ENCODE results near the gene MAOB.

The MAOB gene

GRCh38 chrX:43817444-43817843 lies 64.8 kb downstream of the MAOB start:
- Histone ChIP-seq H3K9me3 (ENCODE audit: low read depth, low read length) (no peaks in the 10 kb centered on the region), H3K27ac (no peak overlapping the region), H3K4me3 (no peak overlapping the region), H3K36me3 (ENCODE audit: insufficient read depth, low read length) (no peaks in the 10 kb centered on the region), H3K9ac (ENCODE audit: insufficient read length) (no peak overlapping the region)
- DNase-seq (ENCODE audit: low read depth, low spot score), result no peak
- TF ChIP-seq EZH2 (IDR thresholded peaks at IDR 0.05), result no peak
- TF ChIP-seq POLR2AphosphoS5 (IDR thresholded peaks at IDR 0.05; ENCODE audit: borderline replicate concordance, low read depth, low read length), result no peak
- TF ChIP-seq FOXP2 (optimal IDR thresholded peaks at IDR 0.05; ENCODE audit: control extremely low read depth, extremely low read length, insufficient read depth), result no peak

- Histone ChIP-seq H3K4me3 (no peak overlapping the region), H3K27ac (no peak overlapping the region), H3K36me3 (ENCODE audit: insufficient read depth, low read length) (no peaks in the 10 kb centered on the region), H3K9ac (ENCODE audit: insufficient read length) (no peak overlapping the region), H3K9me3 (ENCODE audit: low read depth, low read length) (no peaks in the 10 kb centered on the region)
- no peak for DNase-seq (ENCODE audit: low read depth, low spot score)
- TF ChIP-seq EZH2 (IDR thresholded peaks at IDR 0.05) (no peak), POLR2AphosphoS5 (IDR thresholded peaks at IDR 0.05; ENCODE audit: borderline replicate concordance, low read depth, low read length) (no peak), FOXP2 (optimal IDR thresholded peaks at IDR 0.05; ENCODE audit: control extremely low read depth, extremely low read length, insufficient read depth) (no peak)
Observed at GRCh38 chrX:43815209-43815608, 67.0 kb downstream of the MAOB start.

GRCh38 chrX:43813898-43814297 lies 68.4 kb downstream of the MAOB start:
- TF ChIP-seq POLR2AphosphoS5 (IDR thresholded peaks at IDR 0.05; ENCODE audit: borderline replicate concordance, low read depth, low read length) (no peak), FOXP2 (optimal IDR thresholded peaks at IDR 0.05; ENCODE audit: control extremely low read depth, extremely low read length, insufficient read depth) (no peak), EZH2 (IDR thresholded peaks at IDR 0.05) (no peak)
- no peak overlapping the region for H3K4me3 ChIP-seq
- no peak overlapping the region for H3K9ac ChIP-seq (ENCODE audit: insufficient read length)
- H3K36me3 ChIP-seq (ENCODE audit: insufficient read depth, low read length), result no peaks in the 10 kb centered on the region
- H3K27ac ChIP-seq, result no peak overlapping the region
- DNase-seq (ENCODE audit: low read depth, low spot score), result no peak
- no peaks in the 10 kb centered on the region for H3K9me3 ChIP-seq (ENCODE audit: low read depth, low read length)

- no peak overlapping the region for H3K4me3 ChIP-seq
- no peak for DNase-seq (ENCODE audit: low read depth, low spot score)
- H3K36me3 ChIP-seq (ENCODE audit: insufficient read depth, low read length), result no peaks in the 10 kb centered on the region
- H3K27ac ChIP-seq, result no peak overlapping the region
- H3K9ac ChIP-seq (ENCODE audit: insufficient read length), result no peak overlapping the region
- H3K9me3 ChIP-seq (ENCODE audit: low read depth, low read length), result no peaks in the 10 kb centered on the region
- TF ChIP-seq EZH2 (IDR thresholded peaks at IDR 0.05) (no peak), FOXP2 (optimal IDR thresholded peaks at IDR 0.05; ENCODE audit: control extremely low read depth, extremely low read length, insufficient read depth) (no peak), POLR2AphosphoS5 (IDR thresholded peaks at IDR 0.05; ENCODE audit: borderline replicate concordance, low read depth, low read length) (no peak)
Observed at GRCh38 chrX:43813319-43813718, 68.9 kb downstream of the MAOB start.

GRCh38 chrX:43809463-43809862 lies 72.8 kb downstream of the MAOB start:
- H3K27ac ChIP-seq, result no peak overlapping the region
- no peak overlapping the region for H3K9ac ChIP-seq (ENCODE audit: insufficient read length)
- H3K9me3 ChIP-seq (ENCODE audit: low read depth, low read length), result no peaks in the 10 kb centered on the region
- no peak overlapping the region for H3K4me3 ChIP-seq
- DNase-seq (ENCODE audit: low read depth, low spot score), result no peak
- H3K36me3 ChIP-seq (ENCODE audit: insufficient read depth, low read length), result no peaks in the 10 kb centered on the region
- TF ChIP-seq EZH2 (IDR thresholded peaks at IDR 0.05), result no peak
- no peak for TF ChIP-seq FOXP2 (optimal IDR thresholded peaks at IDR 0.05; ENCODE audit: control extremely low read depth, extremely low read length, insufficient read depth)
- no peak for TF ChIP-seq POLR2AphosphoS5 (IDR thresholded peaks at IDR 0.05; ENCODE audit: borderline replicate concordance, low read depth, low read length)

- H3K4me3 ChIP-seq, result no peak overlapping the region
- H3K9ac ChIP-seq (ENCODE audit: insufficient read length), result no peak overlapping the region
- H3K36me3 ChIP-seq (ENCODE audit: insufficient read depth, low read length), result no peaks in the 10 kb centered on the region
- H3K27ac ChIP-seq, result no peak overlapping the region
- DNase-seq (ENCODE audit: low read depth, low spot score), result no peak
- TF ChIP-seq POLR2AphosphoS5 (IDR thresholded peaks at IDR 0.05; ENCODE audit: borderline replicate concordance, low read depth, low read length) (no peak), EZH2 (IDR thresholded peaks at IDR 0.05) (no peak), FOXP2 (optimal IDR thresholded peaks at IDR 0.05; ENCODE audit: control extremely low read depth, extremely low read length, insufficient read depth) (no peak)
- no peaks in the 10 kb centered on the region for H3K9me3 ChIP-seq (ENCODE audit: low read depth, low read length)
Observed at GRCh38 chrX:43808231-43808630, 74.0 kb downstream of the MAOB start.

- Histone ChIP-seq H3K9ac (ENCODE audit: insufficient read length) (no peak overlapping the region), H3K9me3 (ENCODE audit: low read depth, low read length) (no peaks in the 10 kb centered on the region), H3K36me3 (ENCODE audit: insufficient read depth, low read length) (no peaks in the 10 kb centered on the region), H3K27ac (no peak overlapping the region), H3K4me3 (no peak overlapping the region)
- TF ChIP-seq EZH2 (IDR thresholded peaks at IDR 0.05) (no peak), FOXP2 (optimal IDR thresholded peaks at IDR 0.05; ENCODE audit: control extremely low read depth, extremely low read length, insufficient read depth) (no peak), POLR2AphosphoS5 (IDR thresholded peaks at IDR 0.05; ENCODE audit: borderline replicate concordance, low read depth, low read length) (no peak)
- DNase-seq (ENCODE audit: low read depth, low spot score), result no peak
Observed at GRCh38 chrX:43805579-43805978, 76.7 kb downstream of the MAOB start.

GRCh38 chrX:43804021-43804420 lies 78.2 kb downstream of the MAOB start:
- DNase-seq (ENCODE audit: low read depth, low spot score), result no peak
- TF ChIP-seq POLR2AphosphoS5 (IDR thresholded peaks at IDR 0.05; ENCODE audit: borderline replicate concordance, low read depth, low read length) (no peak), FOXP2 (optimal IDR thresholded peaks at IDR 0.05; ENCODE audit: control extremely low read depth, extremely low read length, insufficient read depth) (no peak), EZH2 (IDR thresholded peaks at IDR 0.05) (no peak)
- Histone ChIP-seq H3K36me3 (ENCODE audit: insufficient read depth, low read length) (no peaks in the 10 kb centered on the region), H3K27ac (no peak overlapping the region), H3K9me3 (ENCODE audit: low read depth, low read length) (no peaks in the 10 kb centered on the region), H3K4me3 (no peak overlapping the region), H3K9ac (ENCODE audit: insufficient read length) (no peak overlapping the region)

- Histone ChIP-seq H3K4me3 (no peak overlapping the region), H3K27ac (no peak overlapping the region), H3K36me3 (ENCODE audit: insufficient read depth, low read length) (no peaks in the 10 kb centered on the region), H3K9me3 (ENCODE audit: low read depth, low read length) (no peaks in the 10 kb centered on the region), H3K9ac (ENCODE audit: insufficient read length) (no peak overlapping the region)
- TF ChIP-seq FOXP2 (optimal IDR thresholded peaks at IDR 0.05; ENCODE audit: control extremely low read depth, extremely low read length, insufficient read depth), result no peak
- TF ChIP-seq EZH2 (IDR thresholded peaks at IDR 0.05), result no peak
- no peak for TF ChIP-seq POLR2AphosphoS5 (IDR thresholded peaks at IDR 0.05; ENCODE audit: borderline replicate concordance, low read depth, low read length)
- no peak for DNase-seq (ENCODE audit: low read depth, low spot score)
Observed at GRCh38 chrX:43785930-43786591, 96.2 kb downstream of the MAOB start.
